Muscle layer of duodenum (tissue), 2 donors: ENCODE measurements around the gene INAVA.
"Not testable (repeated sequence)": the region's sequence is repeated elsewhere in the genome, so short reads cannot be mapped to it uniquely, and the experiment has no call there.

Experiments
- H3K27ac ChIP-seq: one replicate; pipeline ENCODE4 v1.7.0; 2013; ENCODE audit warnings: mild to moderate bottlenecking, low read length
- H3K27me3 ChIP-seq: one replicate; pipeline ENCODE4 v1.7.0; 2013; ENCODE audit warnings: low read depth, mild to moderate bottlenecking, control low read depth, low read length
- H3K36me3 ChIP-seq, 2 donors: one replicate each; pipeline ENCODE4 v1.7.0; 2013; ENCODE audit warnings: low read length in 2 of 2, control low read depth in 1 of 2, mild to moderate bottlenecking in 1 of 2; ENCODE audit not compliant: insufficient read depth in 2 of 2, control insufficient read depth in 1 of 2
- H3K4me1 ChIP-seq, 2 donors: one replicate each; pipeline ENCODE4 v1.7.0; 2013; ENCODE audit warnings: low read length in 2 of 2, mild to moderate bottlenecking in 2 of 2, control low read depth in 1 of 2, moderate library complexity in 1 of 2; ENCODE audit not compliant: insufficient read depth in 2 of 2, control insufficient read depth in 1 of 2
- H3K4me3 ChIP-seq, 2 donors: one replicate each; pipeline ENCODE4 v1.7.0; 2013; ENCODE audit warnings: low read length in 2 of 2, low read depth in 1 of 2, mild to moderate bottlenecking in 1 of 2
- H3K9me3 ChIP-seq, 2 donors: one replicate each; pipeline ENCODE4 v1.7.0; 2013; ENCODE audit warnings: low read length in 2 of 2, control low read depth in 1 of 2, mild to moderate bottlenecking in 1 of 2; ENCODE audit not compliant: control insufficient read depth in 1 of 2
- donor health status: healthy.

INAVA gene

GRCh38 chr1:200958597-200958996 lies 63.9 kb downstream of the INAVA start:
- no peaks in the 10 kb centered on the region for H3K4me1 ChIP-seq
- H3K36me3 ChIP-seq, result no peaks in the 10 kb centered on the region
- H3K4me3 ChIP-seq, result no peak overlapping the region

GRCh38 chr1:200959411-200959921 lies 64.8 kb downstream of the INAVA start:
- Histone ChIP-seq H3K27me3 (no peaks in the 10 kb centered on the region), H3K4me3 (no peak overlapping the region), H3K9me3 (no peaks in the 10 kb centered on the region), H3K36me3 (no peaks in the 10 kb centered on the region), H3K4me1 (no peaks in the 10 kb centered on the region), H3K27ac (no peak overlapping the region)

More at GRCh38 chr1:200958597-200958996, 63.9 kb downstream of the INAVA start:
- Histone ChIP-seq H3K27ac (no peak overlapping the region), H3K9me3 (no peaks in the 10 kb centered on the region), H3K27me3 (no peaks in the 10 kb centered on the region)

- no peaks in the 10 kb centered on the region for H3K36me3 ChIP-seq
- H3K4me1 ChIP-seq, result no peaks in the 10 kb centered on the region
- no peaks in the 10 kb centered on the region for H3K9me3 ChIP-seq
- H3K4me3 ChIP-seq, result no peak overlapping the region
- no peaks in the 10 kb centered on the region for H3K27me3 ChIP-seq
- no peak overlapping the region for H3K27ac ChIP-seq
Measured at GRCh38 chr1:200960236-200960947, 65.7 kb downstream of the INAVA start.

- Histone ChIP-seq H3K9me3 (no peaks in the 10 kb centered on the region), H3K27me3 (no peaks in the 10 kb centered on the region), H3K36me3 (no peaks in the 10 kb centered on the region), H3K4me1 (no peaks in the 10 kb centered on the region), H3K4me3 (no peak overlapping the region), H3K27ac (no peak overlapping the region)
Measured at GRCh38 chr1:200960948-200961340, 66.2 kb downstream of the INAVA start.

GRCh38 chr1:200962151-200962550 lies 67.5 kb downstream of the INAVA start:
- H3K4me3 ChIP-seq, H3K27me3 ChIP-seq, H3K4me1 ChIP-seq, H3K27ac ChIP-seq, H3K9me3 ChIP-seq, H3K36me3 ChIP-seq: not testable (repeated sequence)

- H3K27ac ChIP-seq, result no peak overlapping the region
- no peaks in the 10 kb centered on the region for H3K36me3 ChIP-seq
- no peaks in the 10 kb centered on the region for H3K4me1 ChIP-seq
- H3K9me3 ChIP-seq, result no peaks in the 10 kb centered on the region
- no peak overlapping the region for H3K4me3 ChIP-seq
- no peaks in the 10 kb centered on the region for H3K27me3 ChIP-seq
Measured at GRCh38 chr1:200962631-200963030, 67.9 kb downstream of the INAVA start.

- no peaks in the 10 kb centered on the region for H3K27me3 ChIP-seq
- H3K36me3 ChIP-seq, result no peaks in the 10 kb centered on the region
- no peak overlapping the region for H3K27ac ChIP-seq
- H3K9me3 ChIP-seq, result no peaks in the 10 kb centered on the region
- no peak overlapping the region for H3K4me3 ChIP-seq
- no peaks in the 10 kb centered on the region for H3K4me1 ChIP-seq
Measured at GRCh38 chr1:200963076-200963475, 68.4 kb downstream of the INAVA start.

- not testable (repeated sequence) for H3K4me1 ChIP-seq, H3K4me3 ChIP-seq, H3K36me3 ChIP-seq, H3K9me3 ChIP-seq, H3K27me3 ChIP-seq, H3K27ac ChIP-seq
Measured at GRCh38 chr1:200963888-200964287, 69.2 kb downstream of the INAVA start.
